ENCODE results near the gene PIK3R1. TPM values are rescaled to one million over a fixed set of nuclear protein-coding genes. Genes with fewer than 3 reads are reported as not detected.

Gene PIK3R1
- total and polyA plus RNA-seq, 8 donors, result 9.2 to 280 (median 52.3) TPM

- Histone ChIP-seq H3K4me3 (no peak overlapping the region), H3K9me3 (no peaks in the 10 kb centered on the region), H3K27me3 (no peaks in the 10 kb centered on the region), H3K36me3 (no peaks in the 10 kb centered on the region), H3K27ac (peak overlapping the region in 2 of 5 donors; percentile 51 to 75), H3K4me1 (peaks cover 25 to 91% (median 63%) of the 10 kb centered on the region in 4 donors)
- intact Hi-C loops (cut with DNase I; ENCODE audit: low total_unique reads), result loop anchor here (10.0 kb wide), 1 partner anchor 1024 kb away; no protein-coding TSS in a partner anchor
- DNase-seq, result no peak
- 53 to 68% (median 60%) methylated on average over 4 of the region's 4 CpGs for WGBS, 5 donors
- no peak for TF ChIP-seq POLR2A (IDR thresholded peaks at IDR 0.05)
- TF ChIP-seq EP300 (IDR thresholded peaks at IDR 0.05), result no peak
- no peak for TF ChIP-seq CTCF (IDR thresholded peaks at IDR 0.05)
- TF ChIP-seq POLR2AphosphoS5 (IDR thresholded peaks at IDR 0.05), result no peak
Observed at GRCh38 chr5:68258531-68258930, 43.0 kb downstream of the PIK3R1 start.

- WGBS, 5 donors, result 52 to 73% (median 67%) methylated on average over 2 of the region's 2 CpGs
- peak overlapping the region in 1 of 5 donors; percentile 75 for H3K27ac ChIP-seq
- no peaks in the 10 kb centered on the region for H3K27me3 ChIP-seq
- intact Hi-C loops (cut with DNase I; ENCODE audit: low total_unique reads), result loop anchor here (10.0 kb wide), 1 partner anchor 1025 kb away; no protein-coding TSS in a partner anchor
- TF ChIP-seq CTCF (IDR thresholded peaks at IDR 0.05), result no peak
- TF ChIP-seq POLR2AphosphoS5 (IDR thresholded peaks at IDR 0.05), result no peak
- no peaks in the 10 kb centered on the region for H3K36me3 ChIP-seq
- H3K4me1 ChIP-seq, result peaks cover 34 to 91% (median 67%) of the 10 kb centered on the region in 4 donors
- H3K9me3 ChIP-seq, result no peaks in the 10 kb centered on the region
- H3K4me3 ChIP-seq, result no peak overlapping the region
- DNase-seq, result no peak
Observed at GRCh38 chr5:68259700-68260099, 44.1 kb downstream of the PIK3R1 start.

GRCh38 chr5:68260467-68260866, 44.9 kb downstream of the PIK3R1 start:
- no peak for DNase-seq
- intact Hi-C loops (cut with DNase I; ENCODE audit: low total_unique reads), result no loop called here
- WGBS, 5 donors, result 80 to 91% (median 85%) methylated on average over 3 of the region's 3 CpGs
- H3K4me1 ChIP-seq, result peaks cover 41 to 91% (median 71%) of the 10 kb centered on the region in 4 donors
- H3K27ac ChIP-seq, result peak overlapping the region in 2 of 5 donors; percentile 35 to 75
- no peaks in the 10 kb centered on the region for H3K27me3 ChIP-seq
- no peaks in the 10 kb centered on the region for H3K9me3 ChIP-seq
- TF ChIP-seq EP300 (IDR thresholded peaks at IDR 0.05) (no peak), POLR2A (IDR thresholded peaks at IDR 0.05) (no peak), POLR2AphosphoS5 (IDR thresholded peaks at IDR 0.05) (no peak), CTCF (IDR thresholded peaks at IDR 0.05) (no peak)
- no peaks in the 10 kb centered on the region for H3K36me3 ChIP-seq
- H3K4me3 ChIP-seq, result no peak overlapping the region

- H3K4me3 ChIP-seq, result no peak overlapping the region
- H3K9me3 ChIP-seq, result no peaks in the 10 kb centered on the region
- no peaks in the 10 kb centered on the region for H3K27me3 ChIP-seq
- intact Hi-C loops (cut with DNase I; ENCODE audit: low total_unique reads), result no loop called here
- H3K27ac ChIP-seq, result peak overlapping the region in 3 of 5 donors; percentile 12 to 75 (median 35)
- TF ChIP-seq POLR2AphosphoS5 (IDR thresholded peaks at IDR 0.05) (no peak), POLR2A (IDR thresholded peaks at IDR 0.05) (no peak), EP300 (IDR thresholded peaks at IDR 0.05) (no peak), CTCF (IDR thresholded peaks at IDR 0.05) (no peak)
- DNase-seq, result no peak
- no peaks in the 10 kb centered on the region for H3K36me3 ChIP-seq
- peaks cover 48 to 91% (median 74%) of the 10 kb centered on the region in 4 donors for H3K4me1 ChIP-seq
Observed at GRCh38 chr5:68261169-68261568, 45.6 kb downstream of the PIK3R1 start.

Data from stomach (tissue), 9 donors.